ENCODE results near the gene NUF2. TPM values are rescaled to one million over a fixed set of nuclear protein-coding genes. Genes with fewer than 3 reads are reported as not detected.

NUF2 gene
- polyA plus RNA-seq, 1 experiment, result 8.1 TPM

DNA sequence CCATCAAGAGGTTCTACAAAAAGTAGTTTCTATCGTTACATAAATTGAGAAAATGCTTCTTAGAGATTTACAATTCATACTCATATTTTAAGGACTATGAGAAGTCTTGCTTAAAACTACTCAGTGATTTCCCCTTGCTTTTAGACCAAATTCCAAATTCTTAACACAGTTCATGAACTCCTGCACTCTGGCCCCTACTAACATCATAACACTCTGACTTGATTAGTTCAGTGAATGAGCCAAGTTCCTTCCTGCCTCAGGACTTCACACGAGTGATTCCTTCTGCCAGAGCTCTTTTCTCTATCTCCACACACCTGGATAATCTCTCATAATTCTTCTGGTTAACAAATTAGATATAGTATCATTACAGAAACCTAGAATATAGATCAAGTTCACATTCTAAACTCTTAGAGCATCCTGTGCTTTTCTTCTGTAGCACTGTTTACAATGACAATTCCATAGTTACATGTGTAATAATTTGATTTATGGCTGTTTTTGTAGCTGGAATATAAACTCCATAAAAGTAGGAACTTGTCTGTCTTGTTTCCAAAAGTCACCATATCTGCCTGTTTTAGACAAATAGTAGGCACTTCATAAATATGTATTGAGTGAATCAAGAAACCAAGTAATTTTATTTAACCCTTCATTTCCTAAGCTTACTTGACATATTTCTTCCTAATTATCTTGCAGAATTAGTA lies 59.9 kb downstream of the NUF2 start:
- Histone ChIP-seq H3K9me3 (ENCODE audit: control insufficient read depth, insufficient read depth, low read length) (no peaks in the 10 kb centered on the region), H3K27me3 (ENCODE audit: control insufficient read depth, insufficient read depth, low read length) (no peaks in the 10 kb centered on the region), H3K4me3 (ENCODE audit: low read depth, low read length) (no peak overlapping the region), H3K27ac (ENCODE audit: low read depth, low read length) (no peak overlapping the region)
- ChIA-PET POLR2A (no interaction called here), CTCF (no interaction called here)
- TF ChIP-seq CTCF (IDR thresholded peaks at IDR 0.05; ENCODE audit: low read depth, low read length), result no peak
- DNase-seq (ENCODE audit: low read depth, low spot score), result no peak

- no peak for TF ChIP-seq CTCF (IDR thresholded peaks at IDR 0.05; ENCODE audit: low read depth, low read length)
- DNase-seq (ENCODE audit: low read depth, low spot score), result no peak
- H3K27me3 ChIP-seq (ENCODE audit: control insufficient read depth, insufficient read depth, low read length), result no peaks in the 10 kb centered on the region
- ChIA-PET CTCF (no interaction called here), POLR2A (no interaction called here)
- no peak overlapping the region for H3K4me3 ChIP-seq (ENCODE audit: low read depth, low read length)
- H3K9me3 ChIP-seq (ENCODE audit: control insufficient read depth, insufficient read depth, low read length), result no peaks in the 10 kb centered on the region
- no peak overlapping the region for H3K27ac ChIP-seq (ENCODE audit: low read depth, low read length)
These were observed 60.6 kb downstream of the NUF2 start for GRCh38 chr1:163382395-163382794.

DNA sequence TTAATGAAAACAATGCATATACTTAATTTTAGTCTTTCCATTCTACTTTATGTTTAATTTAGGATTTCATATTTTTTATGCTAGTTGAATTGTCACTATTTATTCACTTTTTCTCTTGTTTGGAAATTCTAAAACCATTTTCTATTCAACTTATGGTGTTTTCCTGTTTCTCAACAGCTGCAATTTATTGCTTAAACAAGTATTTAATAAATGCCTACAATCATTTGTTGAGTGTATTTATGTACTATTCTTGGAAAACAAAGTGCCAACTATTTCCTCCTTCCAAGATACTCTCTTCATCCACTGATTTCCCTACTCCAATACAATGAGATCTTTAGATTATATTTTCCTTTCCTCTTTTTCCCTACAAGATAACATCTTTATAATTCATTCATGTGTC lies 65.4 kb downstream of the NUF2 start:
- H3K27ac ChIP-seq (ENCODE audit: low read depth, low read length), result no peak overlapping the region
- ChIA-PET POLR2A (no interaction called here), CTCF (no interaction called here)
- H3K27me3 ChIP-seq (ENCODE audit: control insufficient read depth, insufficient read depth, low read length), result no peaks in the 10 kb centered on the region
- no peak for DNase-seq (ENCODE audit: low read depth, low spot score)
- TF ChIP-seq CTCF (IDR thresholded peaks at IDR 0.05; ENCODE audit: low read depth, low read length), result no peak
- no peaks in the 10 kb centered on the region for H3K9me3 ChIP-seq (ENCODE audit: control insufficient read depth, insufficient read depth, low read length)
- H3K4me3 ChIP-seq (ENCODE audit: low read depth, low read length), result no peak overlapping the region

DNA sequence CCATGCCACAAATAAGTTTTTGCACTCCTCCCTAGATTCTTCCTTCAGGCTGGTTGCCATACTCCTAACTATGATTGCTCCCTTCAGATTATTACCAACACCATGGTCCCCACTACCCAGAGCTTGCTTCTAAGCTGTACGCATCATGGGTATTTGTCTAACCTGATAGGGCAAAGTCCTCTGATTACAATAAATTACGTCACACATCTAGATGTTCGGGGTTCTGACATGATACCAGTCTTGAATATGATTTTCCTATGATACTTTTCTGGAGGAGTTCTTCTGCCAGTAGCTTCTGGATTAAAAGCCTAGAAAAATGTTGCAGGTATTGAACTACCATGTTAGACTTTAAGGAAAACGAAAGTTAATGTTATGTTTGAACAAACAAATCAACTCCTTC lies 67.2 kb downstream of the NUF2 start:
- no peaks in the 10 kb centered on the region for H3K9me3 ChIP-seq (ENCODE audit: control insufficient read depth, insufficient read depth, low read length)
- POLR2A ChIA-PET, result no interaction called here

DNA sequence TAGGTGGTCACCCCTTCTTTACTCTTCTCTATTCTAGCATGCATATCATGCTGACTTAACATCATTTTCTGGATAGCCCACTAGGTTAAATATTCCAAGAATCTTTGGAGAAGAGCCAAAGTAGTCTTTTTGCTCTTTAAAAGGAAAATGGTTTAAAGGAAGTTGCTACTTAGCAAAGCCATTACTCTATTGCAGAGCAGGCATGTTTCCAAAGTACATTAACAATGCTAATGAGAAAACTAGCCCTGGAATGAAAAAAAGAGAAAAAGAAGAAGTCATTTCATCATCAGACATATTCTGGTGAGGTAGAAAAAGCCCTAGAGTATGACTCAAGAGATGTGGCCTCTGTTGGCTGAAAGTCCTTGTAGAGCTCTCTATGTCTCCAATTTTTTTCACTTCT lies 74.0 kb downstream of the NUF2 start:
- Histone ChIP-seq H3K27ac (ENCODE audit: low read depth, low read length) (no peak overlapping the region), H3K27me3 (ENCODE audit: control insufficient read depth, insufficient read depth, low read length) (peaks cover 3% of the 10 kb centered on the region), H3K4me3 (ENCODE audit: low read depth, low read length) (no peak overlapping the region), H3K9me3 (ENCODE audit: control insufficient read depth, insufficient read depth, low read length) (no peaks in the 10 kb centered on the region)
- no peak for TF ChIP-seq CTCF (IDR thresholded peaks at IDR 0.05; ENCODE audit: low read depth, low read length)
- POLR2A ChIA-PET, result no interaction called here
- CTCF ChIA-PET, result no interaction called here
- no peak for DNase-seq (ENCODE audit: low read depth, low spot score)

More for the DNA sequence above, 67.2 kb downstream of the NUF2 start:
- no peak overlapping the region for H3K27ac ChIP-seq (ENCODE audit: low read depth, low read length)
- CTCF ChIA-PET, result interaction anchor here (1.1 kb wide), 1 partner anchor 30 kb away, joined by 3 read pairs; no protein-coding TSS in a partner anchor
- no peak for TF ChIP-seq CTCF (IDR thresholded peaks at IDR 0.05; ENCODE audit: low read depth, low read length)
- no peak overlapping the region for H3K4me3 ChIP-seq (ENCODE audit: low read depth, low read length)
- no peak for DNase-seq (ENCODE audit: low read depth, low spot score)
- no peaks in the 10 kb centered on the region for H3K27me3 ChIP-seq (ENCODE audit: control insufficient read depth, insufficient read depth, low read length)
